IPS DF 4.7 (cell line): ENCODE results near the gene AFM.

Source experiments
- DNase-seq: peaks from one replicate; pipeline ENCODE4 v3.0.0-alpha.2; 2013; ENCODE audit warnings: low spot score; ENCODE audit errors: extremely low read depth

AFM gene

DNA sequence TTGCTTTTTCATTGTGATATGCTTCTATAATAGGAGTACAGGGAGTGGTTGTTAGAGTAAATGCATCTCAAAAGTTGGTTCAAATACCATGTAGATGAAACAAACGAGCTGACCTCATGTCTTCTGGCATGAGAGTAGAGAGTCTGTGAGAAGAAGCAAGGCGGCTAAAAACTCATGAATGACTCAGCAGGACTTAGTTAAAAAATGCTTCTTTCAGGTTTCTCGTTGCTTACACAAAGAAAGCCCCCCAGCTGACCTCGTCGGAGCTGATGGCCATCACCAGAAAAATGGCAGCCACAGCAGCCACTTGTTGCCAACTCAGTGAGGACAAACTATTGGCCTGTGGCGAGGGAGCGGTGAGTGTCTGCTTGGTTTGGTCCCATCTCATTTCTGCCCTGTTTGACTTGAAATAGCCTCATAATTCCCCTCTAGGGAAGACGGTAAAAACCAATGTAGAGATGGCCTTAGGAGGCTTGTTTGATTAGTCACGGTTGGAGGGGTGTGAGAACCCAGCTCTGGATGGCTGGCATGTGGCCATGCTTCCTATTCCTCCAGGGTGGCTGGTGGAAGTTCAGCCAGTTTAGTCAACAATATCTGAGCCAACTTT is 31.0 kb upstream of the AFM start:
- DNase-seq = no peak

DNA sequence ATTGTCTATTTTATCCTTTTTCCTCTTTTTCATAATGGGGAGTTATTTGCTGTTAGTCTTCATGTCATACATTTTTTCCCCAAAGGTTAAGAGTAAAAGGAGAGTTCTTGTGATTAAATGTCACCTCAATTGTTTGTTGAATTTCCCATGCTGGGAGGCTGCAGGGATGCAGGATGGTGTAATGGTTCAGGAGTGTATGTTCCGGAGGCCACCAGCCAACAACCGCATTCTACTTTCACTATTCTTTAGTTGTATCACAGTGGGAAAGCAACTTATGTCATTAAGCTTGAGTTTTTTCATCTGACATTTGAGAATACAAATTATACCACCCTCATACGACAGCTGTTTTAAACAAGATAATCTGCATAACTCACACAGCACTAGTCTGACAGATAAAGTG is 30.1 kb upstream of the AFM start:
- DNase-seq = peak; percentile 74

DNA sequence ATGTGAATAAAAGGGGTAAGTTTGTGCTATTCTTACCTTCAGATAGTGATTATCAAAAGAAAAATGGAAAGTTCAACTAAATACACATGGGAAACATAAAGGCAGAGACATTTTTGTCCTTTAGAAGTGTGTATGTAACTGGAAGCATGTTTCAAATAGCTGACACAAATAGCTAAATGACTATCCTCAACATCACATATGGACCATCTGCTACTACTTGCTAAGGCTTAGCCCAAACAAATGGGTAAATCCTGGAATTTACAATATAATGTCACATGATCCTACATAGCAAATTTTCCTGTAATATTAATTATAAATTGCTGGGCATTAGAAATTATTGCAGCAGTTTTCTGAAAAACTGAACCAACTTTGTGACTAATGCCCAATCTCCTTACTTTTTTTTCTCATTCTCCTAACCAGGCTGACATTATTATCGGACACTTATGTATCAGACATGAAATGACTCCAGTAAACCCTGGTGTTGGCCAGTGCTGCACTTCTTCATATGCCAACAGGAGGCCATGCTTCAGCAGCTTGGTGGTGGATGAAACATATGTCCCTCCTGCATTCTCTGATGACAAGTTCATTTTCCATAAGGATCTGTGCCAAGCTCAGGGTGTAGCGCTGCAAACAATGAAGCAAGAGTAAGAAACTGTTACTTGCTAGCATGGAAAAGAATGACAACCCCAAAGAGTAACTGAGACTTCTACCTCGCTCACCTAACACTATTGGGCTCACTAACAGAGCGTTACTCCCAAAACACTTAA is 29.4 kb upstream of the AFM start:
- DNase-seq = no peak

DNA sequence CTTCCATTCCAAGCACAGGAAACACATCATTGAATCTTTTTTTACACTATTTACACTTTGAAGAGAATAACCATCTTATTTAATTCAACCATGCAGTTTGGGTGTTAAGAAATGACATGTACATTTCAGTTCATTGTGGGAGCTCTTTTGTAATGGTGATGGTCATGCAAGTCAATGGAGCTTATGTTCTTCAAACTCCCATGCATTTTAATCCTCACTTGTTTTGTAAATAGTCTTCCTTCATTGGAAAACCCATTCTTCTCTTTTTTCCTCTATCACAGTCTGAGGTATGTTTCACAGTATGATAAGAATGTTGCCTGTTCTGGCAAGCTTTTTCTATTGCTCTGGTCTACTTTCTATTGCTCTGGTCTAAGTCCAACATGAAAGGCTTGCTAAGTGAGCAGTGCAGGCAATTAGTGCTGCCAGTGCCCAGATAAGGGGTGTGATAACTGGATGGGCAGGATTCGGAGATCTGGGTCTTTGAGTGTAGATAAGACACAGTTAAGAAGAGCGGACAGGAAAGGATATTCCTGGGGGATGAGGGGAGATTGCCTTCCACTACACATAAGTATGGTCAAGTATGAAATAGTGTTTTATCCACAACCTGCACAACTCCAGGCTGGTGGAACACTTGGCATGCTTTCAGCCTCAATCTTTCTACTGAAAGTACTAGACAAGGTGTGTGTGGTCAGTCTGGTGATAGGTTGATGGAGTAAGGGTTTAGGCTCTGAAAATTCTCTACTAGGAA is 28.4 kb upstream of the AFM start:
- DNase-seq = no peak

DNA sequence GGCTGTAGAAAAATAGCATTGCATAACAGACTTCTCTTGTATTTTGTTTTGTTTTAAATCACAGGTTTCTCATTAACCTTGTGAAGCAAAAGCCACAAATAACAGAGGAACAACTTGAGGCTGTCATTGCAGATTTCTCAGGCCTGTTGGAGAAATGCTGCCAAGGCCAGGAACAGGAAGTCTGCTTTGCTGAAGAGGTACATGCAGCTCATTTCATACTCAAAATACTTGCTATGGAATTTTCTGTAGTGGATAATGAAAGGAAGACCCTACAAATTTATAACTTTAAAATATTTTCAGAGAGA is 27.9 kb upstream of the AFM start:
- no peak for DNase-seq

DNA sequence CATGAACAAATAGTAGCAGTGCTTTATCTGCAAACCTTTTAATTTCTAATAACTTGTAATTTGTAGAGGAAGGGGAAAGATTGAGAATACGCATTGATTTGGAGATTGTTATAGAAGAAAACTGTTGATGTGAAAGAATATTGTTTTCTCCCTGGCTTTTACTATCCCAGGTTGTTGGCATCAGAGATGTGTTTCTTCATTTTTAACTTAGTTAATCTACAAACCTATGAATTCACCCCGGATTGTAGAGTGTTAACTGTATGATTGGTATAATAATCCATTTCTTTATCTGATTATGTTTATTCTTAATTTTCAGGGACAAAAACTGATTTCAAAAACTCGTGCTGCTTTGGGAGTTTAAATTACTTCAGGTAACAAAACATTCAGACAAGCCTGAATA is 26.6 kb upstream of the AFM start:
- no peak for DNase-seq

DNA sequence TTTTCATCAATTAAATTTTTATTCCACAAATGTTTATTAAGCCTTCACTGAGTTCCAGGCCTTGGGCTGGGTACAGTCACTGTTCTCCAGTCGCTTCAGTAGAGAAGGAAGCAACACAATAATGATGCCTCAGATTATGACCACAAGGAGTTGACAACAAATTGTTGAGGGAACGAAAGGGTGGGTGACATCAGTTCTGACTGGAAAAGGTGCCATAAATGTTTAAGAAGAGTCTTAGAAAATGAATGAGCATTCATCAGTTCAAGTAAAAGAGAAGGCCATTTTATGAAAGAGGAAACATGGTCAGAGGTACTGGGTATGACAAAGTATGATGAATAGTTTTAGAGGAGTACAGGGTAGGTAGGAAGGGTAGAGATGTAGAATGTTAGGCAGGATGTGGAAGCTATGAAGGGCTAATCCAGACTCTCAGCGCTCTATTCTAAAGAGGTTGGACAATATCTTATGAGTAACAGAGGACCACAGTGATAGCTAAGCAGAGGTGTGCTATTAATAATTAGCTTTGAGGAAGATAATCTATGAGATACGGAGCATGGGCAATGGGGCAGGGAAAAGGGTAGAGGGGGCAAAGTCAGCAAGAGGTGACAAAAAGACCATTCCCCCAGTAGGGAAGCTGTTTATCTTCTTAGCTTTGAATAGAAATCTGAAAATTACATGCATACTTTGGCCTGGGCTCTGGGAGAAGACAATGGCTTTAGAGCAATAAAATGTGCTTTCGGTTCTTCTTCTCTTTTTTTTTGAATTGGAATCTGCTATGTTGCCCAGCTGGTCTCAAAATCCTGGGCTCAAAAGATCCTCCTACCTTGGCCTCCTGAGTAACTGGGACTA is 25.1 kb upstream of the AFM start:
- DNase-seq = no peak

DNA sequence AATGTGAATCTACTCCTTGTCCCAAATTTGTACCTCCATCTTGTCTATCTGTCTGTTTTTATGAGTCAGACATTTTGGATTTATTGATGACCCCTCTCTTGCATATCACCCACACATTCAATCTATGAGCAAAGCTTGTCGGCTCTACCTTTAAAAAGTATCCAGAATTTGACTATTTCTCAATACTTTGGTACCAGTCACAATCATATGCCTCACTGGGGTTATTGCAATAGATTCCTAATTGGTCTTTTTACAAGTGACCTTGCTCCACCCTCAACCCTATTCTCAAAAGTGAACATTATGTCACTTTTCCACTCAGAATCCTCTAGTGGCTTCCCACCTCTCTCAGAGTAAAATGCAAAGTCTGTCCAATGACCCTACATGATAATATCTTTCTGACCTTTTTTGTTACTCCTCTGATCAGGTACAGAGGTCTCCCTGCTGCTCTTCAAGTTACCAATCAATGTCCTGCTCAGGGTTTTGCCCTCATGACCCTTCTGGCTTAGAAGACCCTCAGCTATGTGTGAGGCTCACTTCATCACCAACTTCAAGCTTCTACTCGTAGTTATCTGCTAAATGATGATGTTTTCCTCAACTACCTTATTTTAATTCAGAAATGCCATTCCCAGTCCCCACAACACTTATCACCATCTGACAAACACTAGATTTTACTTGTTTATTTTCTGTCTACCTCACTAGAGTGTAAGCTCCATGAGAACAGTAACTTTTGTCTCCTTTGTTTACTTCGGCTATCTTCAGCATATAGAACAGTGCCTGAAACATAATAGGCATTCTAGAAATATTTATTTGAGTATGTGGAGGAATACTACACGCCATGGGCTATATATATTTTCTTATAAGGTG is 23.1 kb upstream of the AFM start:
- no peak for DNase-seq

DNA sequence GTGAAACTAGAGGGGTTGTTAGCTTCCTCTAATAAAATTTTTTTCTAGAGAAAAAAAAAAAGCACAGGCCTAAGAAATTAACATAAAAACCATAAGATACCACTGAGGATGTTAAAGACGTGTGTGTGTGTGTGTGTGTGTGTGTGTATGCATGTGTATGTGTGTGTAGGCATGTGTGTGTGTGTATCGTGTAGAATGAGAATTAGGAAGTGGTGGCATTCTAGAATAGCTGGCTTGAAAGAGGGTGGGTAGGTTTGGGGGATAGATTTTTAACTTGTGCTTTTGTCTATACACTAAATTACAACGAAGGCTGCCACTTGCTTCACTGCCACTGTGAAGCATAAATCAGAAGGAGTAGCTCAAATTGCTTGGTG is 22.5 kb upstream of the AFM start:
- DNase-seq = no peak

DNA sequence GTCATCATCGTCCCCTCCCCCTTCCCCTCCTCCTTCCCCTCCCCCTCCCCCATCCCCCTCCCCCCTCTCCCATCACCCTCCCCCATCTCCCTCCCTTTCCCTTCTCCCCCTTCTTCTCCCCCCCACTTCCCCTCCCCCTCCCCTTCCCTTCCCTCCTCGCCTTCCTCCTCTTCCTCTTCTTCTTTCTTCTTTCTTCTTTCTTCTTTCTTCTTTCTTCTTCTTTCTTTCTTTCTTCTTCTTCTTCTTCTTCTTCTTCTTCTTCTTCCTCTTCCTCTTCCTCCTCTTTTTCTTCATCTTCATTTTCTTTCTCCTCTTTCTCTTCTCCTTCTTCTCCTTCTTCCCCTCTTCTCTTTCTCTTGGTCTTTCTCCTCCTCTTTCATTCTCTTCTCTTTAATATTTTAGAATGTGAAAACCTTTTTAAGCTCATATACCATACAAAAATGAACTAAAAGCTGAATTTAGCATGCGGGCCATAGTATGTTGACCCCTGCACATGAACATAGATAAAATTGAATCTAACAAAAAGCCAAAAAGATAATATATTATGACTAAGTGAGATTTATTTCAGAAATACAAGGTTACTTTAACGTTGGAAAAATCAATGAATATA is 20.5 kb upstream of the AFM start:
- DNase-seq = no peak

DNA sequence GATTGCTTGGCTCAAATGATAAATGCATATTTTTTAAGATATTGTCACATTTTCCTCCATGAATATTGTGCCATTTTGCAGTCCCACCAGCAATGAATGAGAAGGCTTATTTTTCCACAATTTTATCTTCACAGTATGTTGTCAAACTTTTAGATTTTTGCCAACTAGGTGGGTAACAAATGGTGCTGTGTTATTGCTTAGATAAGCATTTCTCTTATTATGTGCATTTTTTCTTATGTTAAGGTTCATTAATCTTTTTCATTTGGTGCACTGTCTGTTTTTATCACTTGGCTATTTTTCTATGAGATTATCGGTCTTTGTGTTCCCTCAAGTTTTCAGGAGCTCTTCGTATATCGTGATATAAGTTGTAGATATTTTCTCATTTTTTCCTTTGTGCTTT is 13.4 kb upstream of the AFM start:
- DNase-seq = no peak

DNA sequence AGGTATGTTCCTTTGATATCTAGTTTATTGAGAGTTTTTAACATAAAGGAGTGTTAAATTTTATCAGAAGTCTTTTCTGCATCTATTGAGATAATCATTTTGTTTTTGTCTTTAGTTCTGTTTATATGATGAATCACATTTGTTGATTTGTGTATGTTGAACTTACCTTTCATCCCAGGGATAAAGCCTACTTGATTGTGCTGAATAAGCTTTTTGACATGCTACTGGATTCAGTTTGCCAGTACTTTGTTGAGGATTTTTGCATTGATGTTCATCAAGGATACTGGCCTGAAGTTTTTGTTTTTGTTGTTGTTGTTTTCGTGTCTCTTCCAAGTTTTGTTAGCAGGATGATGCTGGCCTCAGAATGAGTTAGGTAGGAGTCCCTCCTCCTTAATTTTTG is 10.8 kb upstream of the AFM start:
- DNase-seq = no peak

DNA sequence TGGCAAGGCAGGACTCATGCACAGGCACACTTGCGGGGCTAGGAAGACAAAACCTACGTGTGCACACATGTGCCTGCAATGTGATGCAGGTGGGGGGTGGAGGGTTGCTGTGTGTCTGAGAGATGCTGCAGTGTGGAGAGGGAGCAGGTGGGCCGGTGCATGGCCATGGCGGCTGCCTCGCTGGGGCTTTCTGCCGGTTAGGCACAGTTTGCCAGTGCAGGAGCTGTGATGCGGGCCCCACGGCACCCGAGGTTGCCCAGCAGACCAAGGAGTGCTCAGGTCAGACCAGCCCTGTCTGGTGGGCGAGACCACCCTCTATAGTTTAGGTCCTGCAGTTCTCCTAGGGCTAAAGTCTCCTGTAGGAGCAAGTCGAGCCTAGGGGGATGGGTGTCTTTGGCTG is 4.4 kb upstream of the AFM start:
- no peak for DNase-seq

DNA sequence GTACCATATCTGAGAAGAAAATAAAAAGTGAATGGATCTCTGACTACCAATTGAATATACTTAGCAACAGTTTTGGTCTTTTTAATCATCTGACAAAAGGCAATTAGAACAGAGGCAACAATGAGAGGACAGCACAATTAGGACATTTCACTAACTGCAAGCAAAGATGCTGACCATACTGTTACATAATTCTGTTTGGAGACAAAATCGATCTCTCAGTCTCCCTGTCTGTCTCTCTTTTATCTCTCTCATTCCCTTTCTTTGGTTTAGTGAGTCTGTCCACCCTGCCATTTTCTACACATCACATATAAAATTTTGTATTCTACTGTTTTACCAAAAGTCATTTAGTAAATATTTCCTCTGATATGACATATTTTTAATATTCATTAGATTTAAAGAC is 2.2 kb upstream of the AFM start:
- DNase-seq = no peak

DNA sequence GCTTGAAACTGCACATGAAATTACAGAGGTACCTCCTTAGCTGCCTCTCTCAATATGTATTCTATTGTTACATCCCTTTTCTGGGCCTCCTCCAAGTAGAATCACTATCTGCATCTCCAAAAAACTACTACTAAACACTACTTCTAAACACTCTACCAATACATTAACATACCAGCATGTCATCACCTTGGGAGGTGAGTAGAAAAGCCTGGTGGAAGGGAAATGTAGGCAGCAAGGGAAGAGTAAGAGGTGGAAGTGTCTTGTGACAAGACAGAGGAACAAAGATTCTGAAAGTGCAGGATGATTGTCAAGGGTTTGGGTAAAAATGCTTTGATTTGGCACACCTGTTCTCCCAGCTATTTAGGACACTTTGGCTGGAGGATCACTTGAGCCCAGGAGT is 3.5 kb downstream of the AFM start:
- no peak for DNase-seq

DNA sequence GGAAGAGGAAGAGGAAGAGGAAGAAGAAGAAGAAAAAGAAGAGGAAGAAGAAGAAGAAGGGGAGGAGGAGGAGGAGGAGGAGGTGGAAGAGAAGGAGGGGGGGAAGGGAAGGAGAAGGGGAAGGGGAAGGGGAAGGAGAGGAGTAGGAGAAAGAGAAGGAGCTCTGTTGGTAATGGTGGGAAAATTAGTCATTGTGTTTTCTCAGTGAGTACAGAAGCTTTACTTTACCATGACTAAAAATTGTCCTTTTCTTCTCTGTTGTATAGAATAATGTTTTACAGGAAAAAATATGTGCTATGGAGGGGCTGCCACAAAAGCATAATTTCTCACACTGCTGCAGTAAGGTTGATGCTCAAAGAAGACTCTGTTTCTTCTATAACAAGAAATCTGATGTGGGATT is 4.1 kb downstream of the AFM start:
- DNase-seq = no peak

DNA sequence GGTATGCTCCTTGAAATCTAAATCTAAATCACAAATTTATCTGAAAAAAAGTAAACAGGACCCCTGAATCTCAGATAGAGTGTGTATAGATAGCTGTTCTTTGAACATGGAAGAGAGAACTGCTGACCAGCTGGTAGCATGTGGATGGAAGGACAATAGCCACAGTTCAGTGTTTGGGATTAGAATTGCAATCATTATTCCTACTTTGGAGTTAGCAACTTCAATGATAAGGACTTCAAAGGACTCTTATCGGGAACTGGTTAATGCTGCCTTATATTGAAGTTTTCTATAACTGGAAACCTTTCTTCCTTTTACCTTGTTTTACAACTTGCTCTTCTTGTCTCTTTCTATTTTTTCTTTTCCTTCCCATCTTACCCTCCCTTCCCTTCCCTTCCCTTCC is 5.0 kb downstream of the AFM start:
- no peak for DNase-seq

DNA sequence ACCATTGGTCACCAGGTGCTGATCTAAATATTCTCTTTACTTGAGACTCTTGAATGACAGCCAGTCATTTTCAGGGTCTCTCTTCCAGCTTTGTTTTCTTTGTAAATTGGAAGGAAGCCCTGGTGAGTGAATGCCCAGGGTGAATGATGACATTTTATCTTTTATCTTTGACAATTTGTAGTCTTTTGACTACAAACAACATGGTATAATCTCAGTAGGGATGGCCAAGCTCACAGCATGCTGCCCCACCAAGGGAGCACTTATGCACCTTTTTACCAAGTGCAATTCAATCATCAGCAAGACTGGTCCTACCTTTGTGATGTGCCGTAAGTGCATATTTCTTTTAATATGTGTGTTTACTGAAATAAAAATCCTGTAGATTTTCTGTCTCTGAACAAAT is 5.7 kb downstream of the AFM start:
- DNase-seq = no peak

DNA sequence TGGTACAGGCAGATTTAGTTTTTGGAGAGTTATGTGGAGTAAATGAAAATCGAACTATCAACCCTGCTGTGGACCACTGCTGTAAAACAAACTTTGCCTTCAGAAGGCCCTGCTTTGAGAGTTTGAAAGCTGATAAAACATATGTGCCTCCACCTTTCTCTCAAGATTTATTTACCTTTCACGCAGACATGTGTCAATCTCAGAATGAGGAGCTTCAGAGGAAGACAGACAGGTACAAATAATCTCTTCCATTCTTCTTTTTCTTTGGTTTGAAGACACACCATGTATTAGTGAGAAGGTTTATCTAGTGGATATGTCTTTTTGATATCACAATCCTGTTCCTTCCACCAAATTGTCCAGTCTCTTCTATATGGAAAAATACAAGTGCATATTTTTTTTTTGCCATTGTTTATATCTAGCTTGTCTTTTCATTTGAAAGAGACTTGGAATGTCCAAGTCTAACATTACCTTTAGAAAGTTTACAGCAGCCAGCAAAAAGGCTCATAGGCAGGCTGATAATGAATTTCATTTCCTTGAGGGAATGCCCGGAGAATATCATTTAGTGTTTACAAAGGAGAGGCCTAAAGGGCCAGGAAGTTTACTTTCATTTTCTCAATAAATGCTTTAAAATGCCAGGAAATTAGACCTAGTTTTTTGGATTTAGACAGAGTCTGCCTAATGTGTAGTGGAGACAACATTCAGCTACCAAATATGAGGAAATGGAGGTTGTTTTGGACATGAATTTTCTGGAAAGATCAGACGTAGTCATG is 18.6 kb downstream of the AFM start:
- DNase-seq = no peak

DNA sequence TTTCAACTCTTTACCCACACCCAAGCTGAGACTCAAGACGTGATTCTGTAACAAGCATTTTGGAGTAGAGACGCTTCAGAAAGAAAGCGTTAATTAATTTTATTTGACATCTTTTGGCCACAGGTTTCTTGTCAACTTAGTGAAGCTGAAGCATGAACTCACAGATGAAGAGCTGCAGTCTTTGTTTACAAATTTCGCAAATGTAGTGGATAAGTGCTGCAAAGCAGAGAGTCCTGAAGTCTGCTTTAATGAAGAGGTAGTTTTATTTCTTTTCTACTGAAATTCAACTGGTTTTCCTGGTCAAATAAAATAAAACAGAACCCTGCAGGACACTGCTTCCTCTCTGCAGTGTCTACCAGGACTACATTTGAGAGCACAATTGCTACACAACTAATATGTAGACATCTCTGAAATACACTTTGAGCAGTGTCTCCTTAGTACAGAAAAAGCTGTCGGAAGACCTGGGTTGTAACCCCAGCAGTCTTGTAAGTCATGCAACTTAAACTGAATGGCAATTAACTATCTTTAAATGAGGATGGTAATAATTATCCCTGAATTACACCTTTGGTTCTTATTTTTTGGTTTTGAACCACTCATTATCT is 20.2 kb downstream of the AFM start:
- DNase-seq = no peak
